ENCODE data around the gene ACE. TPM values are rescaled to one million over a fixed set of nuclear protein-coding genes. Genes with fewer than 3 reads are reported as not detected.

ACE gene
- total RNA-seq, 1 donor from 2014 or later = 72.6 TPM

DNA sequence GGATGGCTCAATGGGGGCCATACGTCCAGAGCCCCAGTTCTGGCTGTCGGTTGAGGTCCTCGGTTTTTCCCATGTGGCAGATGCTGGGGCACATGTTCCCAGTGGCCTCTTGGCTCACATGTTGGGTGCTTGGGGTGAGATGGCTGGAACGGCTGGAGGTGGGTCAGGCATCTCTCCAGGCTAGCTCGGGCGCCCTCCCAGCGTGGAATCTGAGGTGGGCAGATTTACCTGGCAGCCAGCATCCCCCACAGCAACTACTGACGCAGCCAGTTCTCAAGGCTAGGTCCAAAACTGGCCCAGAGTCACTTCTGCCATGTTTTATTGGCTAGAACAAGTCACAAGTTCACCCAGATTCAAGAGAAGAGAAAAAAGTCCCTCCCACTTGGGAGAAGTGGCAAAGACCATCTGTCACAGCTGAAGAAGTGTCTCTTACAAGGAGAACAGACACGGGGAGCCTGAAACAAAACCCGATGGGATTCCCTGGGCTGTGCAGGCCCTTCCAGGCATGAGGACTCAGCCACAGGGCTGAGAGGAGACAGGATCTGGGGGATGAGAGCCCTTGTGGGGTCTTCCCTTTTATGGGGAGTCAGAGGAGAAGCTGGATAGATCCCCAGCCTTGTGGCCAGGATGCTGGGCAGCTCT, 15.2 kb downstream of the ACE start:
- H3K36me3 ChIP-seq = no peaks in the 10 kb centered on the region
- no peaks in the 10 kb centered on the region for H3K4me1 ChIP-seq
- intact Hi-C loops (cut with DNase I) = no loop called here
- no peak overlapping the region for H3K27ac ChIP-seq
- no peaks in the 10 kb centered on the region for H3K9me3 ChIP-seq
- no peak for DNase-seq (ENCODE audit: low spot score in 2 of 2)
- H3K27me3 ChIP-seq = no peaks in the 10 kb centered on the region
- TF ChIP-seq CTCF (IDR thresholded peaks at IDR 0.05) = no peak
- no peak overlapping the region for H3K4me3 ChIP-seq

GRCh38 chr17:63492940-63493339, 16.1 kb downstream of the ACE start:
- intact Hi-C loops (cut with DNase I) = no loop called here
- DNase-seq (ENCODE audit: low spot score in 2 of 2) = no peak

GRCh38 chr17:63493411-63493810, 16.6 kb downstream of the ACE start:
- Histone ChIP-seq H3K9me3 (no peaks in the 10 kb centered on the region), H3K4me3 (no peak overlapping the region), H3K27me3 (no peaks in the 10 kb centered on the region), H3K36me3 (no peaks in the 10 kb centered on the region), H3K4me1 (no peaks in the 10 kb centered on the region), H3K27ac (no peak overlapping the region)
- no peak for DNase-seq (ENCODE audit: low spot score in 2 of 2)
- intact Hi-C loops (cut with DNase I) = no loop called here
- no peak for TF ChIP-seq CTCF (IDR thresholded peaks at IDR 0.05)

More at GRCh38 chr17:63492940-63493339, 16.1 kb downstream of the ACE start:
- Histone ChIP-seq H3K36me3 (no peaks in the 10 kb centered on the region), H3K4me3 (no peak overlapping the region), H3K4me1 (no peaks in the 10 kb centered on the region), H3K27ac (no peak overlapping the region), H3K9me3 (no peaks in the 10 kb centered on the region), H3K27me3 (no peaks in the 10 kb centered on the region)
- no peak for TF ChIP-seq CTCF (IDR thresholded peaks at IDR 0.05)

DNA sequence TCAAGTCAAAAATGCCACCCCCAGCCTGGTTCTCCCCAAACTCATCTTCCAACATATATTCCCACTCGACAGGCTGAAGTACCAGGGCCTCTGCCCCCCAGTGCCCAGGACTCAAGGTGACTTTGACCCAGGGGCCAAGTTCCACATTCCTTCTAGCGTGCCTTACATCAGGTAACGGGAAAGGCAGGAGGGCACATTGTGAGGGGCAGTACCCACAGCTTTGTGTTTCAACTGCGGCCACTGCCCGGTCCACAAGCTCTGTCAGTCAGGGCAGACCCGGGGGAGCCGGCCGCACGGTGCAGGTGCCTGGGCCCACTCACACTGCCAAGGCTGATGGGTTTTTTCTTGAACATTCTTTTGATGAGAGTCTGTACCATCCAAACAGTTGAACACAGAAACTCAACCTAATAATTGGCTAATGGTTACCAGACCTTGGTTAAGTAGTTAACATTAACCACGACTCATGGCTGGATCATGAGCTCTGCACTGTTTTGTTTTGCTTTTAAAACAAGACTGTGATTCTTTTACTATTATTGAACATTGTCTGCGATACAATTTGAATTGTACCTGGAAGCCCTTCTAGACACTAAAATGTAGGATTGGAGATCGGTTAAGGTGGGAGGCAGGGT, 17.6 kb downstream of the ACE start:
- no peaks in the 10 kb centered on the region for H3K27me3 ChIP-seq
- H3K4me3 ChIP-seq = no peak overlapping the region
- no peaks in the 10 kb centered on the region for H3K9me3 ChIP-seq
- no peak for DNase-seq (ENCODE audit: low spot score in 2 of 2)
- no peaks in the 10 kb centered on the region for H3K4me1 ChIP-seq
- no peak for TF ChIP-seq CTCF (IDR thresholded peaks at IDR 0.05)
- no peaks in the 10 kb centered on the region for H3K36me3 ChIP-seq
- intact Hi-C loops (cut with DNase I) = no loop called here
- H3K27ac ChIP-seq = no peak overlapping the region

DNA sequence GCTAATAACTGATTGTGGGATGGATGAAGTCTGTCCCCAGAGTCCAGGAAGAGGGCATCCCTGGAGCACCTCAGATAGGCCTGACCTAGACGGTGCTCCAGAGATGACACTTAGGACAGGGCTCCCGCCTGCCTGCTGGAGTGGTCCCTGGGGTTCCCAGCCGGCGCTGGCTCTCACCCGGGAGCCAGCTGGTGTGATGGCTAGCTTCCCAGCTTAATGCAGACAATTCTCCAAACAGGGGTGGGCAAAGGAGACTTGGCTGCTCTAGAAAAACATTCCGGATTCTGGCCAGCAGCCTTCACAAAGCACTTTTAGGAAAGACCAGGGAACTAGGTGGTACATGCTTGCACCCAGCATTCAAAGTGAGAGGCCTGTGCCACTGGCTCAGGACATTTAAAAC, 18.6 kb downstream of the ACE start:
- Histone ChIP-seq H3K27ac (no peak overlapping the region), H3K4me1 (no peaks in the 10 kb centered on the region), H3K27me3 (no peaks in the 10 kb centered on the region), H3K36me3 (no peaks in the 10 kb centered on the region), H3K9me3 (no peaks in the 10 kb centered on the region), H3K4me3 (no peak overlapping the region)
- no peak for DNase-seq (ENCODE audit: low spot score in 2 of 2)
- no peak for TF ChIP-seq CTCF (IDR thresholded peaks at IDR 0.05)
- intact Hi-C loops (cut with DNase I) = no loop called here

Measured in ascending aorta (tissue), 2 donors.